HepG2 (cell line): ENCODE measurements around the gene DNASE1L2. TPM values are rescaled to one million over a fixed set of nuclear protein-coding genes. Genes with fewer than 3 reads are reported as not detected.
A peak's percentile ranks its signal among the peaks of the same experiment; 100 is the strongest.

Source experiments
- ATAC-seq: fragments of 200-7000 bp; cut with Tn5 transposase; 3 replicates; pipeline ENCODE4 v1.9.1; 2020; ENCODE audit warnings: mild to moderate bottlenecking, moderate library complexity
- BruUV-seq: library from RNA; stranded (reverse); fragments of 400-500 nt; replicated peaks from 2 replicates; lab custom pipeline; 2021; lab: Mats Ljungman, UMichigan
- CTCF ChIA-PET: fragments of 300-600 bp; formaldehyde crosslinking; extraction: SDS; loops from one replicate; lab custom pipeline; 2021; ENCODE audit warnings: low total read pairs, inconsistent platforms, low intra/inter-chr PET ratio; lab: Yijun Ruan, JAX
- POLR2A ChIA-PET: fragments of 350-600 bp; sonication (Branson Sonifier 250); formaldehyde crosslinking; loops from one replicate; lab custom pipeline; 2020; ENCODE audit warnings: antibody characterized with exemption, inconsistent platforms; lab: Yijun Ruan, JAX
- DNase-seq: peaks from one replicate; pipeline ENCODE4 v3.0.0-alpha.2; 2015; ENCODE audit warnings: low spot score
- FAIRE-seq: peaks from 3 replicates; lab custom pipeline; 2011; peaks lifted over from hg19 to GRCh38; lab: Jason Lieb, UNC
- H2AFZ ChIP-seq: one replicate; pipeline ENCODE4 v1.6.1; 2011; ENCODE audit warnings: low read length, inconsistent platforms
- H3K27ac ChIP-seq: fragments of 300-600 bp; 3 replicates; pipeline ENCODE4 v1.8.0; 2011; ENCODE audit warnings: mixed run types, mild to moderate bottlenecking, mixed read lengths, low read length, inconsistent platforms; ENCODE audit not compliant: insufficient read depth; ENCODE audit errors: extremely low read length
- H3K27me3 ChIP-seq, 2 experiments: fragments of 200-600 bp in 1 of 2; 2 replicates in 1 of 2; 3 replicates in 1 of 2; pipeline versions ENCODE4 v1.6.0 to v1.8.0; 2011; ENCODE audit warnings: low read length in 2 of 2, mild to moderate bottlenecking in 2 of 2, moderate library complexity in 2 of 2, inconsistent platforms in 1 of 2; ENCODE audit not compliant: insufficient read depth in 2 of 2, control insufficient read depth in 1 of 2
- H3K36me3 ChIP-seq, 2 experiments: fragments of 200-600 bp in 1 of 2; replicated peaks in 1 of 2; 2 replicates in 1 of 2; 3 replicates in 1 of 2; pipeline versions ENCODE4 v1.5.1 to v1.8.0; 2011; ENCODE audit warnings: low read length in 2 of 2, inconsistent platforms in 1 of 2; ENCODE audit not compliant: insufficient read depth in 2 of 2, control insufficient read depth in 1 of 2
- H3K4me1 ChIP-seq: 2 replicates; pipeline ENCODE4 v1.5.1; 2012; ENCODE audit warnings: low read length, inconsistent platforms; ENCODE audit not compliant: insufficient read depth
- H3K4me2 ChIP-seq: 2 replicates; pipeline ENCODE4 v1.6.0; 2011; ENCODE audit warnings: low read depth, low read length, inconsistent platforms
- H3K4me3 ChIP-seq, 3 experiments: fragments of 200-600 bp in 1 of 3; sonication (generic), shearing (Covaris generic) in 1 of 3; replicated peaks in 1 of 3; 2 replicates each; pipeline ENCODE4 v1.5.1; 2011 to 2016; ENCODE audit warnings: low read length in 3 of 3, inconsistent platforms in 2 of 3, low read depth in 2 of 3, mild to moderate bottlenecking in 2 of 3, control low read depth in 1 of 3, mixed read lengths in 1 of 3; ENCODE audit not compliant: insufficient read depth in 1 of 3
- H3K79me2 ChIP-seq: one replicate; pipeline ENCODE4 v1.6.1; 2011; ENCODE audit warnings: low read length, inconsistent platforms; ENCODE audit not compliant: insufficient read depth
- H3K9ac ChIP-seq: 2 replicates; pipeline ENCODE4 v1.6.0; 2011; ENCODE audit warnings: mild to moderate bottlenecking, low read depth, low read length, inconsistent platforms; ENCODE audit not compliant: insufficient read depth
- H3K9me3 ChIP-seq: 2 replicates; pipeline ENCODE4 v1.5.1; 2012; ENCODE audit warnings: mild to moderate bottlenecking, low read length
- H4K20me1 ChIP-seq: 2 replicates; pipeline ENCODE4 v1.6.0; 2011; ENCODE audit warnings: inconsistent platforms, mild to moderate bottlenecking, low read length, moderate library complexity; ENCODE audit not compliant: insufficient read depth
- CTCF ChIP-seq: sonication (generic); formaldehyde crosslinking; IDR thresholded peaks from 2 replicates; pipeline ENCODE4 v1.5.0; 2020; ENCODE audit warnings: mild to moderate bottlenecking, missing genetic modification reagents, moderate library complexity
- ZNF615 ChIP-seq: sonication (generic); formaldehyde crosslinking; IDR thresholded peaks from 2 replicates; pipeline ENCODE4 v1.5.0; 2020; ENCODE audit warnings: mild to moderate bottlenecking, missing genetic modification reagents, borderline replicate concordance
- ZNF713 ChIP-seq: sonication (generic); formaldehyde crosslinking; IDR thresholded peaks from 2 replicates; pipeline ENCODE4 v1.4.0; 2020; ENCODE audit warnings: mild to moderate bottlenecking, missing genetic modification reagents
- WGBS: methylation state at CpG from one replicate; pipeline ENCODE4 v1.1.6; 2017; ENCODE audit warnings: low lambda C conversion rate; 5-methylcytosine and 5-hydroxymethylcytosine counted together
- in situ Hi-C: cut with HindIII; loops from 2 replicates; pipeline ENCODE4 v1.10.0; 2017; ENCODE audit warnings: low pct_unique_long_range_greater_than_20kb; ENCODE audit not compliant: extremely low pct_ligation_motif_present
- intact Hi-C: fragments of 100-400 bp; cut with micrococcal nuclease; formaldehyde crosslinking; loops from one replicate; pipeline ENCODE4 v1.10.0; 2022; ENCODE audit not compliant: unreplicated experiment
- polyA plus RNA-seq, 8 experiments: library from polyadenylated mRNA; depleted of rRNA in 3 of 8; stranded (reverse) in 7 of 8; unstranded in 1 of 8; fragments of >200 nt; fragmentation: Illumina TruSeq in 4 of 8; extraction: Trizol in 4 of 8; gene quantifications; 2 replicates each; pipeline versions ENCODE4 v1.2.1 to v1.2.3, GENCODE V29; 2011 to 2016; ENCODE audit warnings: low read depth in 4 of 8, missing spikeins in 1 of 8, mixed read lengths in 1 of 8; ENCODE audit not compliant: insufficient read depth in 1 of 8
- total RNA-seq, 5 experiments: library from RNA; depleted of rRNA; stranded (reverse); fragments of >200 nt; fragmentation: Illumina TruSeq; extraction: Trizol; gene quantifications; 2 replicates each; pipeline ENCODE4 v1.2.3, GENCODE V29; 2016; ENCODE audit warnings: low read depth in 1 of 5
- TF ChIP-seq, protein P1 (sequence below): sonication (generic); formaldehyde crosslinking; IDR thresholded peaks from 2 replicates; pipeline ENCODE4 v1.4.0; 2020; ENCODE audit warnings: mild to moderate bottlenecking, missing genetic modification reagents
- TF ChIP-seq, protein P2 (sequence below): sonication (generic); formaldehyde crosslinking; IDR thresholded peaks from 2 replicates; pipeline ENCODE4 v1.4.0; 2020; ENCODE audit warnings: missing genetic modification reagents

Gene DNASE1L2
- total and polyA plus RNA-seq, 2 of the 13 experiments (the other 11 are each of a cell fraction or from before 2014, with no cell fraction given), result 0.44 to 0.50 TPM

- H2AFZ ChIP-seq, result no peak overlapping the region
- no peak for DNase-seq
- TF ChIP-seq ZNF615, result no peak
- 0 out of 2 replicates have a peak, but pooled peaks have one; percentile 16 for TF ChIP-seq ZNF713 (CRISPR knock-in tag)
- TF ChIP-seq, protein P1, sequence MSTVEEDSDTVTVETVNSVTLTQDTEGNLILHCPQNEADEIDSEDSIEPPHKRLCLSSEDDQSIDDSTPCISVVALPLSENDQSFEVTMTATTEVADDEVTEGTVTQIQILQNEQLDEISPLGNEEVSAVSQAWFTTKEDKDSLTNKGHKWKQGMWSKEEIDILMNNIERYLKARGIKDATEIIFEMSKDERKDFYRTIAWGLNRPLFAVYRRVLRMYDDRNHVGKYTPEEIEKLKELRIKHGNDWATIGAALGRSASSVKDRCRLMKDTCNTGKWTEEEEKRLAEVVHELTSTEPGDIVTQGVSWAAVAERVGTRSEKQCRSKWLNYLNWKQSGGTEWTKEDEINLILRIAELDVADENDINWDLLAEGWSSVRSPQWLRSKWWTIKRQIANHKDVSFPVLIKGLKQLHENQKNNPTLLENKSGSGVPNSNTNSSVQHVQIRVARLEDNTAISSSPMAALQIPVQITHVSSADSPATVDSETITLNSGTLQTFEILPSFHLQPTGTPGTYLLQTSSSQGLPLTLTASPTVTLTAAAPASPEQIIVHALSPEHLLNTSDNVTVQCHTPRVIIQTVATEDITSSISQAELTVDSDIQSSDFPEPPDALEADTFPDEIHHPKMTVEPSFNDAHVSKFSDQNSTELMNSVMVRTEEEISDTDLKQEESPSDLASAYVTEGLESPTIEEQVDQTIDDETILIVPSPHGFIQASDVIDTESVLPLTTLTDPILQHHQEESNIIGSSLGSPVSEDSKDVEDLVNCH (CRISPR knock-in tag), result no peak
- TF ChIP-seq, protein P2, sequence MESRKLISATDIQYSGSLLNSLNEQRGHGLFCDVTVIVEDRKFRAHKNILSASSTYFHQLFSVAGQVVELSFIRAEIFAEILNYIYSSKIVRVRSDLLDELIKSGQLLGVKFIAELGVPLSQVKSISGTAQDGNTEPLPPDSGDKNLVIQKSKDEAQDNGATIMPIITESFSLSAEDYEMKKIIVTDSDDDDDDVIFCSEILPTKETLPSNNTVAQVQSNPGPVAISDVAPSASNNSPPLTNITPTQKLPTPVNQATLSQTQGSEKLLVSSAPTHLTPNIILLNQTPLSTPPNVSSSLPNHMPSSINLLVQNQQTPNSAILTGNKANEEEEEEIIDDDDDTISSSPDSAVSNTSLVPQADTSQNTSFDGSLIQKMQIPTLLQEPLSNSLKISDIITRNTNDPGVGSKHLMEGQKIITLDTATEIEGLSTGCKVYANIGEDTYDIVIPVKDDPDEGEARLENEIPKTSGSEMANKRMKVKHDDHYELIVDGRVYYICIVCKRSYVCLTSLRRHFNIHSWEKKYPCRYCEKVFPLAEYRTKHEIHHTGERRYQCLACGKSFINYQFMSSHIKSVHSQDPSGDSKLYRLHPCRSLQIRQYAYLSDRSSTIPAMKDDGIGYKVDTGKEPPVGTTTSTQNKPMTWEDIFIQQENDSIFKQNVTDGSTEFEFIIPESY (CRISPR knock-in tag), result peak; percentile 78
- 0 out of 2 replicates have a peak, but pooled peaks have one; percentile 8 for TF ChIP-seq CTCF
- TF ChIP-seq, all 625 proteins: peak for 3
- no TSS peak for BruUV-seq
- no peaks in the 10 kb centered on the region for H3K79me2 ChIP-seq
- H3K9ac ChIP-seq, result no peak overlapping the region
- no peak for ATAC-seq
- ChIA-PET CTCF (no interaction called here), POLR2A (interaction anchor here (0.9 to 3.5 kb wide), 2 partner anchors 36 to 60 kb away, joined by 3 to 29 read pairs; partner anchors contain the start of genes ECI1 and TRAF7)
- intact Hi-C loops (no loop called here), in situ Hi-C loops (no loop called here)
- no peaks in the 10 kb centered on the region for H3K9me3 ChIP-seq
- no peak overlapping the region for H3K27ac ChIP-seq
- H3K4me2 ChIP-seq, result peak overlapping the region; percentile 61; the same call in 1 of the 2 replicates
- 0% methylated on average over 1 of the region's 11 CpGs for WGBS
- no peaks in the 10 kb centered on the region for H4K20me1 ChIP-seq
- peaks cover 53% of the 10 kb centered on the region for H3K4me1 ChIP-seq
- H3K36me3 ChIP-seq, result no peaks in the 10 kb centered on the region
- no peak for FAIRE-seq
- peak overlapping the region in 1 of 3 experiments; percentile 45; a peak in 1 of 6 replicates for H3K4me3 ChIP-seq
- H3K27me3 ChIP-seq, result 0 out of 5 replicates have a peak, but pooled peaks cover 0 to 5% of the 10 kb centered on the region in 2 experiments
Observed at GRCh38 chr16:2191446-2191706, 44.9 kb upstream of the DNASE1L2 start.
